GM18526 (cell line): Measurements from ENCODE around the gene TMTC1.

Source experiments
- POLR2A ChIP-seq: IDR thresholded peaks from 3 replicates; pipeline ENCODE4 v1.6.1; 2011; ENCODE audit not compliant: insufficient read length; ENCODE audit errors: extremely low read depth

TMTC1 gene

GRCh38 chr12:29682088-29682487 is 101.7 kb downstream of the TMTC1 start:
- TF ChIP-seq POLR2A = no peak

GRCh38 chr12:29681370-29681769 is 102.4 kb downstream of the TMTC1 start:
- TF ChIP-seq POLR2A = no peak

GRCh38 chr12:29676676-29677075 is 107.1 kb downstream of the TMTC1 start:
- TF ChIP-seq POLR2A = no peak

- TF ChIP-seq POLR2A = no peak
Measured at GRCh38 chr12:29674463-29674862, 109.3 kb downstream of the TMTC1 start.

- TF ChIP-seq POLR2A = no peak
Measured at GRCh38 chr12:29673346-29673745, 110.4 kb downstream of the TMTC1 start.

GRCh38 chr12:29672580-29672979 is 111.2 kb downstream of the TMTC1 start:
- TF ChIP-seq POLR2A = no peak

GRCh38 chr12:29671742-29672141 is 112.0 kb downstream of the TMTC1 start:
- no peak for TF ChIP-seq POLR2A

- no peak for TF ChIP-seq POLR2A
Measured at GRCh38 chr12:29667011-29667410, 116.7 kb downstream of the TMTC1 start.

- no peak for TF ChIP-seq POLR2A
Measured at GRCh38 chr12:29665107-29665506, 118.6 kb downstream of the TMTC1 start.

GRCh38 chr12:29662734-29663323 is 120.9 kb downstream of the TMTC1 start:
- TF ChIP-seq POLR2A = no peak

GRCh38 chr12:29660847-29661246 is 122.9 kb downstream of the TMTC1 start:
- TF ChIP-seq POLR2A = no peak

GRCh38 chr12:29656762-29657538 is 126.8 kb downstream of the TMTC1 start:
- no peak for TF ChIP-seq POLR2A

GRCh38 chr12:29655861-29656260 is 127.9 kb downstream of the TMTC1 start:
- TF ChIP-seq POLR2A = no peak

GRCh38 chr12:29653286-29653685 is 130.5 kb downstream of the TMTC1 start:
- TF ChIP-seq POLR2A = no peak

- TF ChIP-seq POLR2A = no peak
Measured at GRCh38 chr12:29650371-29650770, 133.4 kb downstream of the TMTC1 start.

GRCh38 chr12:29649722-29650121 is 134.0 kb downstream of the TMTC1 start:
- TF ChIP-seq POLR2A = no peak
